Stimulated activated CD8-positive, alpha-beta memory T cell treated with anti-CD3 and anti-CD28 coated beads, Interleukin-7, amount 100 ng/mL, for 24 hours (primary cell): ENCODE data around the gene RBM47.
"Not testable (repeated sequence)": the region's sequence is repeated elsewhere in the genome, so short reads cannot be mapped to it uniquely, and the experiment has no call there.

Source experiments
- DNase-seq: peaks from one replicate; pipeline ENCODE4 v3.0.0-alpha.2; 2020; ENCODE audit warnings: low read depth

Gene RBM47

DNA sequence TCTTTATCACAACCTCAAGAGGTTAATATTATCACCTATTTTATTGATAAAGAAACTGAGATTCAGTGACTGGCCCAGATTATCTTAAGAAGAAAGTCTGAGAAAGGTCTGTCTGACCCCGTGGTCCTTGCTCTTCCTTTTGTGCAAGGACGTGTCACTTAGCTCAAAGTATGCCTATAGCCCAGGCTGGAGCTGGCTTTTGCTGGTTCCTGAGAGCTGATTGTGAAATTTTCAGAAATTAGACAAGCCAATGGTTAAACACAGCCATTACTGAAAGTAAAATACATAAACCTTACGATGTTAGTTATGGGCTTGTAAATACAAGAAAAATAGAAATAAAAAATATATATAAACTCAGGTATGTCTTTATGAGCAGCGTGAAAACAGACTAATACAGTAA, 224.5 kb downstream of the RBM47 start:
- no peak for DNase-seq

DNA sequence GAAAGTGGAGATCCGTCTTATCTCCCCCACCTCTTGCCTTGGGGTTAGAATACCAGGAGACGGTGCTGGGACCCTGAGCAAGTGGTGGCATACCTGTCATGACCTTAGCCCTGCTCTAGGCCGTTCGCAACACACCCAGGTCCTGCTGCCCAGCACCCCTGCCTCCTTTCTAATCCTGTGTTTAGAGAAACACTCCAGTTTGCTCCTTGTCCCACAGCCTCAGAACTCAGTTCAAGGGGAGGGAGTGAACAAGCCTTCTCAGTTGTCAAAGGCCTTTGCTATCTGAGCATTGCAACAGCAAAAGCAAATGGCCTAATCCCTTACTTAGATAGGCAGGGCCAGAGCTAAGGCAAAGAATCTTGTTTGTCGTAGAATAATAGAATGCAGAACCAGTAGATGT, 226.6 kb downstream of the RBM47 start:
- no peak for DNase-seq

DNA sequence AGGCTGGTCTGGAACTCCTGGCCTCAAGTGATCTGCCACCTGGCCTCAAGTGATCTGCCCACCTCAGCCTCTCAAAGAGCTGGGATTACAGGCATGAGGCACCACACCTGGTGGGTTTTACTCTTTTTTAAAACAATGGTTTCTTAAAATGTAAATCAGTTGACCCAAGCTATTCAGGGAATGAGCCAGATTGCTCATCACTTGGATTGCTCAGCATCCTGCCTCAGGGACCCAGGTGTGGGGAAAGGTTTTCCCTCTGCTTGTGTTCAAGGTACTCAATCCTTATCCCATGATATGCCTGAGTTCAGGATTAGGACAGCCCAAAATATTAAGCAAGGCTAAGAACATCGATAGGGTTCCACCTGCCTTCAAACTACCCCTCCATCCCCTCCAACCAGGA, 227.1 kb downstream of the RBM47 start:
- no peak for DNase-seq

DNA sequence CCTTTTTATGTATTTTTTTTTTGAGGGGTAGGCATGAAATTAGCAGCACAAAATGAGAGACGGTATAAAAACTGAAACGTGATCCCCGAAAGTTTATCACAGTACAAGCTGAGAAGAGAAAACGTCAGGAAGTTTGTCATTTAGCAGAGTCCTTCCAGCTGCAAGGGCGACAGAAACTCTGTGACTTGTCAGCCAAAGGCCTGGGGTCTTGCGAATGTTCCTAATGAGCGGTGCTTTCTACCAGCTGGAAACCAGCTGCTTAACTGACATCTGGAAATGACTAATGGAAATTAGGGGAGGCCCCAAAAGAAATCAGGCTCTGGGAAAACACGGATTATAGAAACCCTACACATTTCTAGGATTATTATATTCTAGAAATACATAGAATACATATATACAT, 228.0 kb downstream of the RBM47 start:
- no peak for DNase-seq

DNA sequence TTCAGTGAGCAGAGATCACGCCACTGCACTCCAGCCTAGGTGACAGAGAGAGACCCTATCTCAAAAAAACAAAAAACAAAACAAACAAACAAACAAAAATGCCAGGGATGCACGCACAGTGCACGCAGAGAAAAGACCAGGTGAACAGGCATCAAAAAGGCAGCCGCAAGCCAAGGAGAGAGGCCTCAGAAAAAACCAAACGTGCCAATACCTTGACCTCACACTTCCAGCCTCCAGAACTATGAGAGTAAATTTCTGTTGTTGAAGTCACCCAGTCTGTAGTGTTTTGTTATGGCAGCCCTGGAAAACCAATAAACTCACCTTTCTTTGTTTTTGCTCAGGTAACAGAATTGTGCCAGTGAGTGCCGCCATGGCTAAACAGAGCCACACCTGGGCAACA, 228.6 kb downstream of the RBM47 start:
- no peak for DNase-seq

DNA sequence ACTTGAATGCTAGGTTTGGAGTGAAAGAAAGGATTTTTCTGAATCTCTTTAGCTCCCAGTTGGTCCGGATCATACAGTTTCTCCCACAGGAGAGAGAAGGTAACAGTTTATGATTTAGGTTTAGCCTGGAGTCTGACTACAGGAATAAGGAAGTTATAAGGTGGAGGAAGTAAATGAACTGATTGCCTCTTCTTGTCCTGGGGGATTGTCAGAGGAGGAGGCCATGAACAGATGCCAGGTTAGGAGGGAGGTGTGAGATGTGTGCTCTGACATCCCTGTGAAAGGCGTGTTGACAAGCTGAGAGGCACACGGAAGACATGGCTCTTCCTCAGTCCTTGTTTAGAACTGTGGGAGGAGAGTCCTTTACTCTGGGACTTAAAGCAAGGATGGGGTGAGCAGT, 230.1 kb downstream of the RBM47 start:
- no peak for DNase-seq

DNA sequence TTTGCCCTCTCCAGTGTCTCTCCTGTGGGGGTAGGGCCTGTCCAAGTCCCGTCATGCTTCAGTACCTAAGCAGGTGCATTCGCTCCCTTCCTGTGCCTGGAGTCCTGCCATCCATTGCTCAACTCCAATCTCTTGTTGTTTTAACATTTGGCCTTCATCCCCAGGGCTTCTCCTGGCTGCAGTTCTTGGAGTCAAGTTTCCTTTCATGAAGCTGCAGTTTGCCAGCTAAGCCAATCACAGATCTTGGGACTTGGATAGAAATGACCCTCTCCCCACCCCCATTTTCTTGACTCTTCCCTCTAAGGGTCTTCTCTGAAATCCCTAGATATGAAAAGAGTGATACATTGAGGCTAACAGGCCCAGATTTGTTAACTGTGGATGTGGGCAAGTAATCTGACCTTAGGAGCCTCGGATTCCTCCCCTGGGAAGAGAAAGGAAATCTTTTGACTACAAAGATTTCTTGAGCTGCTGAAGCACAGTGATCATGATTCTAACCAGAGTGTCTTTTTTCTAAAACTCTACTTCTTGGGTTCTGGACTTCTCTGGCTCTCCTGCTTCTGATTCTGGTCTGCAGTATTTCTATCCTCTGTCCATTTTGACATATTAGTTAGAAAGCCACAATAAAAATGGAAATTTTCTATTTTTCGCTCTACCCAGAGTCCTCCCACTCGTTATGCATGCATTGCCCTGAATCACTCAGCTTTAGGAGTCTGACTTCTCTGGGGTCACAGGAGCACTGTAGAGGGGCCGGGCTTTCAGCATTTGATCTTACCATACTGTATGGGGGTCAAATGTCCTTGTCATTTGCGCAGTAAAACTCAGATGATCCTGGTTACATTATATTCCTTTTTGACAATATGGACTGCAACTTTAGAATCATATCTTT, 233.5 kb downstream of the RBM47 start:
- no peak for DNase-seq

DNA sequence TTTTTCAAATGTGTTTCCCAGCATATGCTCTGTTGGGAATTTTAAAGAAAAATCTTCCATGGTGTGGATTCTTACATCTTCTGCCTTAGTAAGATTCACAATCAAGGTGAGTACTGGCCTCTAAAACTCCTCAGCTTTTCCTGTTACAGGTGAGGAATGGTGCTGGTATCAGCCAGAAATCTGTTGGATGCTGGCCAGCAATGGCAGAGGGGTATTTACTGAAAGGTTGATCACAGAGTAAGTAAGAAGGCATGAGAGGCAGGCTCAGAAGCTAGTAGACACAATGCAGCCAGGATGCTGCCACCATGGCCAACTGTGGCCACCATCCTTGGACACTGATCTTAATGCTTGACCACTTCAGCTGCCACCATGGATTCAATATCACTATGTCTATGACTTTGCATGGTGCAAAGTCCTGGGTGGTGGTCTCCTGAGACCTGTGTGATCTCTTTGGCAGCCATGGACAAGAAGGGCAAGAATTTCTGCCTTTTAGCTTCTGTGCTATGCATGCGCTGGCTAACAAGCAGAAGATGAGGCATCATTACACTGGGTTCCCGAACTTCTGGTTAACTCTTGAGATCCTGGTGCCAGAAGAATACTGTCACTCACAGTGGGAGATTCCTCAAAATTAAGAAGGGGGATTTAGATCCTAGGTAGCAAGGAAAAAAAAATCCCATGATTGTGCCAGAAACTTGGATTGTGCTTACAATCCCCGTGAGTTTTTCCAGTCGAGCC, 234.3 kb downstream of the RBM47 start:
- DNase-seq: no peak

DNA sequence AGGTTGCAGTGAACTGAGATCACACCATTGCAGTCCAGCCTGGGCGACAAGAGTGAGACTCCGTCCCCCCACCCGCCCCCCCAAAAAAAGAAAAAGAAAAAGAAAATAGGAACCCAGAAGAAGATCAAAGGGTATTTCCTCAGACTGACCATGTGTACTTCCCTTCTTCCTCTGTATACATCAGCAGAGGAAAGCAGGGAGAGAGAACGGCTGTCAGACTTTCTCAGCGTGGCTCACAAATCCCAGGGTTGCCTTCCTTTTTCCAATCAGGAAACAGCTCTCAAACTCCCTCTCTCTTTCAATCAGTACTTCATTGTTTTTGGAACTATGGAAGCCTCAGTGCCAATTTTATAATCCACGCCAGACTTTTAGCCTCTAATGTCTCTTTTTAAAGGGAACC, 235.4 kb downstream of the RBM47 start:
- no peak for DNase-seq

DNA sequence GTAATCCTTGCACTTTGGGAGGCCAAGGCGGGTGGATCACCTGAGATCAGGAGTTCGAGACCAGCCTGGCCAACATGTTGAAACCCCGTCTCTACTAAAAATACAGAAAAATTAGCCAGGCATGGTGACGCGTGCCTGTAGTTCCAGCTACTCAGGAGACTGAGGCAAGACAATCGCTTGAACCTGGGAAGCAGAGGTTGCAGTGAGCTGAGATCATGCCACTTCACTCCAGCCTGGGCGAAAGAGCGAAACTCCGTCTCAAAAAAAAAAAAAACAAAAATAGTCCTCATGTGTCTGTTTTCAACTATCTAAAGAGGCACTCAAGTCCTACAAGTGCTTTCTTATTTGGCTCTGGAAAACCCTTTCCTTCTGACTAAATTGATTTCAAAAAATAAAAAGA, 237.4 kb downstream of the RBM47 start:
- DNase-seq: not testable (repeated sequence)

DNA sequence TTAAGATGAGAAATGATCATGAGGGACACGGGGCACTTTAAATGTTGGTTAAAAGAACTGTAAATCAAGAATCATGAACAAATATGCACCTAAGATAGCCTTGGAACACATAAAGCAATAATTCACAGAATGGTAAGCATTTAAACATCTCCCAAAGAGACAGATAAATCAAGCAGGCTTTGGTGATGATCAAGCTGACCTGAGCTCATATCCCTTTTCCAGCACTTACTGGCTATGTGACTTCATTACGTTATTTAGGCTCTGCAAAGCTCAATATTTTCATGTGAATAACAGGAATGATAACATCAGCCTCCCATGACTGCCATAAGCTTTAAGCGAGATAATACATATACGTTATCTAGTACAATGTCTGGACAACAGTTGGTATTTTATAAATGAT, 239.7 kb downstream of the RBM47 start:
- DNase-seq: no peak

DNA sequence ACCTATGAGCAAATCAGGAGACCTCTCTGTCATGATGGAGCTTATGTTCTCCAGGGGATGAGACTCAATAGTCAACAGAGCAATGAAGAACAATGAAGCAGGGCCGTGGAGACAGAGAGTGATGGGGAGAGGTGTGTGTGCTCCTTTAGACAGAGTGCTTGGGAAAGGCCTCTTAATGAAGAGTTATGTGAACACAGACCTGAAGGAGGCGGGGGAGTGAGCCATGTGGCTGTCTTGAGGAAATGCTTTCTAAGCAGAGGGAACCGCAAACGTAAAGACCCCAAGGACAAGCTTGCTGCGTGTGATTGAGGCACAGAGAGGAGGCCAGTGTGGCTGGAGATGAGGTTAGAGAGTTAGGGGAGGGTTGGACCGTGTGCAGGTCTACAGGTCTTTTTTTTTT, 241.4 kb downstream of the RBM47 start:
- no peak for DNase-seq

DNA sequence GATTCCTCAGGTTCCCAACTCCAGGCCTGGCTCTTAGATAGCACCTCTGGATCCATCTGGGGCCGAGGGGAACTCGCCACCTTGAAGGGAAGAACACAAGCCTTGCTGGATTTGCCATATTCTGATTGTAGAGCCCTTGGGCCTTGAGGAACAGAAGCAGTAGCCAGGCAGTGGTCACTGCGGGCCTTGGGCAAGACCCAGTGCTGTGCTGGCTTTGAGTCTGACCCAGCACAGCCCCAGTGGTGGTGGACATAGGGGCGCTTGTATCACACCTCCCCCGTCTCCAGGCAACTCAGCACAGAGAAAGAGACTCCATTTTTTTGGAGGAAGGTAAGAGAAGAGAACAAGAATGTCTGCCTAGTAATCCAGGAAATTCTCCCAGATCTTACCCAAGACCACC, 249.0 kb downstream of the RBM47 start:
- no peak for DNase-seq

DNA sequence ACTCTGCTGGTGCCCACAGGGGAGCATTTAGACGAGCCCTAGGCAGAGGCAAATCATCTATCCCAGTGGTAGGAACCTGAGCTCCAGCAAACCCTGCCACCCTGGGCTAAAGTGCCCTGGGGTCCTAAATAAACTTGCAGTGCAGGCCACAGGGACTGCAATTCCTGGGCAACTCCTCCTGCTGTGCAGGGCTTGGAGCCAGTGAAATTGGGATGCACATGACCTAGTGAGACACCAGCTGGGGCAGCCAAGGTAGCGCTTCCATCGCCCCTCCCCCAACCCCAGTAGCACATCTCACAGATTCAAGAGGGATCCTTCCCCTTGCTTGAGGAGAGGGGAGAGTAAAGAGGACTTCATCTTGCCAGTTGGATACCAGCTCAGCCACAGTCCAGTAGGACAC, 250.4 kb downstream of the RBM47 start:
- no peak for DNase-seq

DNA sequence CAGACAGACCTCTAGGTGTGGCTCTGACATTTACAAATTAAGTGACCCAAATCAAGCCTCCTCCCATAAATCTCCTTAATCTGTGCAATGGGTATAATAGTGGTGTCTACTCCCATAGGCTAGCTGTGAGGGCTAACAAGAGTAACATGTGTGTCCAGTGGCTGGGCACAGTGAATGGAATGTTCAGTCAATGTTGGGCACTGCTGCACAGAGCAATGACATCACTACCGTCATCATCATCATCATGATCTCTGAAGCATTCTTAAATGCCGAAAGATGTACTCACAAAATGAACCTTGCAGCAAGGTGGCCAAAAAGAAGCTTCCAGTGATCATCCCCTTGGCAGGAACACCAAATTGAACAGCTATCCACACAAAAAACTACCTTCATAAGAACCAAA, 251.0 kb downstream of the RBM47 start:
- DNase-seq: no peak

DNA sequence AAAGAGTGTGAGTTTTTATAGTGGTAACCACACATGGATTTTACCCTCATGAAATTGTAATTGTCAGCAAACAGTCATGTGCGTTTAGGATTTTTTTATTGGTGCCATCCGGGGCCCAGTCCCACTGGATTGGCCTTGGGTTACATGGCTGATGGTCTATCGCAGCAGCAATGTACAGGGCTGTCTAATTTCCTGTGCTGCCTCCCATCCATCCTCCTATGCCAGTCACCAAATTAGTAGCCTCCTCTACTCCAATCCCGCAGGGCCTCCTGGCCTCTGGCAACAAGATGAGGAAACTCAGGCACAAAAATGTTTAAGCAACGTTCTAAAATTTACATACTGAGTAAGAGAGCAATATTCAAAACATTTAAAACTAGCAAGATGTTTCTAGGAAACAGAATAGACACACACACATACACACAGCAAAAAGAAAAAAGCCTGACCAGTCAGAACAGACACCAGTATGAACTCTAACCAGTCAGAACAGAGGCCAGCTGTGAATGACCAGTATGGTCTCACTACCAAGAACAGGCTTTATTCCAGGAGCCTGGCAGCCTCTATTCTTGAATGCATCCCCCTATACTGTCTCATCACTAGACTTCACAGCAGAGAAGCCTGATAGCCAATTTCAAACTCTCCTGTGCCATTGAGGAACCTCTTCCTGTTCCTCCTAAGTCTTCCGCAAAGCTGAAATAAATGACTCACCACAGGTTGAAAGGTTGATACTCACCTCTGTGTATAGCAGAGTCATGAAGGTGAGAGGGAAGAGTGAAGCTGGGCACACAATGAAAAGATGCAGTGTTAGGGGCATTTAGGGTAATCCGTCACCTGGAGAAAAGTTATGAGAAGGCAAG, 251.9 kb downstream of the RBM47 start:
- DNase-seq: no peak

DNA sequence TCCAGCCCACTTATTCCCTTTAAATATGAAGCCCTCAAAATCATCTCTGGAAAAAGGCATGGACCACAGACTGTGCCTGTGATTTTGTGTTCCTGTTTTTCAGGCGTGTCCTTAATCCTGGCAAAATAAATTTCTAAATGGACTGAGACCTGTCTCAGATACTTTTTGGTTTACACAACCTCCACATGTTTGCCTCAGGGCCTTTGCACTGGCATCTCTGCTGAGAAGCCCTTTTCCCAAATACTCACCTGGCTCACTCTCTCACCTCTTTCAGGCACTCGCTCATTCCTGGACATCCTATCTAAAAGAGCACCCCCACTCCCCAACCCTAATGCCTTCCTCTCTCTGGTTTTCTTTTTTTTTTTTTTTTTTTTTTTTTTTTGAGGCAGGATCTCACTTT, 254.0 kb downstream of the RBM47 start:
- no peak for DNase-seq

DNA sequence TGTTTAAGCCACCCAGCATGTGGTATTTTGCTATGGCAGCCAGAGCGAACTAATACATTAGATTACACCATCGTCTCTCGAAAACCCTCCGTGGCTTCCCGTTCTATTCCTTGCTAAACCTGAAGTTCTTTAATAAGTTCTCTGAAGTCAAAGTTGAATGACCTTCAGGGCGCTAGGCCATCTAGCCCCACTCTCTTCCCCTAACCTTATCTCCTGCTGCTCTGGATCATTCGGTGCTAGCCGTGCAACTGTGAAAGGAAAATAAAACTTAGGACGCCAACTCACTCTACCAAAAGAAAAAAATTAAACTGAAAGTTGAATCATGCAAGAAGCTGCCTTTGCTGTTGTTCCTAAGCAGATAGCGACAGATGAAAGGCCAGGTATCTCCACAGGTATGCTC, 254.6 kb downstream of the RBM47 start:
- DNase-seq: no peak

DNA sequence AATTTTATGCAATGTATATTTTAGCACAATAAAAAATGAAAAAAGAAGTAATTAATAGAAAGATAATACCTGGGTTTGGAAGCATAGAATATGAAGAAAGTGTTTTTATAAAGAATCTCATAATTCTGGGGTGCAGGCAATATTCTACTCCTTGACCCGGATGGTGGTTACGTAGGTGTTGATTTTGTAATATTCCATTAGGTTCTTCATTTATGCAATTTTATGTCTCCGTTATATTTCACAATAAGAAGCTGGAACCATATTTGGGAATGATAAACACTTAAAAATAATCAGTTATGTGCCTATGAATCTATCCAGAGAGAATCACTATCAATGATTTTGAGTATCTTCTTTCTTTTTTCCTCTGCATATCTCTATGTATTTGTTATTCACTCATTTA, 256.0 kb downstream of the RBM47 start:
- DNase-seq: no peak
